ENCODE results near the gene TFAP2E.

Gene TFAP2E

DNA sequence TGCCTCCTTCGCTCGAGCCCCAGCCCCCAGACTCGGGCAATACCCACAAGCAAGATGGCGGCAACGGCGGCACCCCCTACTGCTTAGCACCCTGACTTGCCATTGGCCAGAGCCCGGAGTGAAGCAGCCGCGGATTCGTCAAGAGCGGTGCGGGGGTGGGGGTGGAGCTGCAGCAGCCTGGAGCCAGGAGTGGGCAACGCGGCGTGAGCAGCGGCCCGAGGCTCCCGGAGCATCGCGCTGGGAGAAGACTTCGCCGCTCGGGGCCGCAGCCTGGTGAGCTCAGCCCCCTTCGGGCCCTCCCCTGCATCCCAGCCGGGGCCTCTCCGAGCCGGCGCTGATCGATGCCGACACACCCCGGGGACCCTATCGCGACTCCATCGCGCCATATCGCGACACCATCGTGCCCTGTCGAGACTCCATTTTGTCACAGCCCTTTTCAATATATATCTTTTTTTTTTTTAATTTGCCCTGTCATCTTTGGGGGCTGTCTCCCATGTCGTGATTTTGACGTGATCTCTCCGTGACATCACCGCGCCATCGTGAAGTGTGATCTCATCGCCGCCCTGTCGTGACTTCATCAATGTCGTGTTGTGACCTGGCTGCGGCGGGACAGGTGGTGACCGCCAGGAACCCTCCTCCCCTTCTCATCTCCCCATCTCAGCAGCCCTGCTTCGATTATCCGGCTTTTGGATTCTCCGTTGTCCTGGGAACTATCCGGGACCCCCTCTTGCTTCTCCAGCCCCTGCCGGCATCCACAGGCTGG, 15.3 kb upstream of the TFAP2E start, which contains the start of gene NCDN:
TSS of gene NCDN (plus strand) at position 189 of the 763 bp plus-strand sequence. CDS start at position 581, 392 bp downstream.
- peak; percentile 81 for DNase-seq

DNA sequence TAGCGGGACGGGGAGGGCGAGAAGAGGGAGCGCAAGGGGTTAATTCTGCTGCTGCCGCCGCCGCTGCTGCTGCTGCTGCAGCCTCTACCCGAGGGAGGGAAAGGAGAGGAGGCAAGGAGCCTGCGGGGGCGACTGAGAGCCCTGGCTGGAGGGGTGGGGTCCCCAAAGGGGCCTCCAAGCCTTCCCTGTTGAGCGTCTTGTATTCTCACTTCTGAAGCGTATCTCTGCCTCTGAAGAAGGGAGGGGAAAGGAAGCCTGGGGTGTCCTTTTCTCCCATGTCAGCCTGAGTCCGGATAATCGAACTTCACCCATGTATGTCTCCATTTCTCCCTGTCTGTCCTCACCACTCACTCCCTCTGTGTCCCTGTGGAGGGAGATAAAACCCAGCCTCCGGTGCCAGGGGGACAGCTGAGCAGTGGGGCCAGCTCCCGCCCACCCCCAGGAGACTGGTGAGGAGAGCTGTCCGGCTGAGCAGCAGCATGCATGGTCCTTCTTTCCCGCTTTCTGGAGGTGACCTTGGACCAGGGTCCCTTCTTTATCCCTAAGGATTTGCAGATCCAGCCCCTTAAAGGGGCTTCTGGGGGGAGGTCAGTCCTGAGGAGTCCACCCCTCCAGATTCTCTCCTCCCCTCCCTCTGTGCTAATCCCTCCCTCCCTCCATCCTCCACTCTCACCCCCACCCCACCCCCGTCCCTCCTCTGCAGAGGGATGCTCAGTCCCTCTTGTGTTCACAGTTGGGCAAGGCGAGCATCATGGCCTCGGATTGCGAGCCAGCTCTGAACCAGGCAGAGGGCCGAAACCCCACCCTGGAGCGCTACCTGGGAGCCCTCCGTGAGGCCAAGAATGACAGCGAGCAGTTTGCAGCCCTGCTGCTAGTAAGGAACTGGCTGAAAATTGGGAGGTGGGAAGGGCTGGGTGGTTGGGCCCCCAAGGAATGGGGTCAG, 14.5 kb upstream of the TFAP2E start:
- DNase-seq = no peak

DNA sequence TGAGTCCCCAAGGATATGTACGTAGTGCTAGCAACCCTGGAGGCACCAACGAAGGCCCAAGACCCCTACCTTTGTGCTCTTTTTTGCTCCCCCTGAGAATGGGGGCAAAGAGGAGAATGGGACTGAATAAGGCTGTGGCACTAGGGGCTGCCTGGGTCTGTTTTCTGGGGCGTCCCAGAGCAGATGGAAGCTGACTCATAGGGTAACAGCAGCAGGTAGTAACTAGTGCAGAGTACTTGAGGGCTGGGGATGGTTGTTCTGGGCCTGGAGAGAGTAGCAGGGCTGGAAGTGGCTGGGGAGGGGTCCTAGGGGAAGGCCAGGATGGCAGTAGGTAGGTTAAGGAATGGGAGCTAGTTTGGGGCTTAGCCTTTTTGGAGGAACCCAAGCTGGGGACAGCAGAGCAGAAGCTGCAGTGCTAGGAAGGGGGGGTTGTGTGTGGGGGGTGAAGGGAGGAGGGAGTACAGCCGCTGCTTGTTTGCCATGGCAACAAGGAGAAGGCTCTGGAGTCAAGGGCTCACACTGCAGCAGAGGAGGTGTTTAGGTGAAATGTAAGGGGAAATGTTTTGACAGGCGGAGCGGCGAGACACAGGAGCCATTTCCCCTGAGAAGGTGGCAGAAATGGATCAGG, 13.7 kb upstream of the TFAP2E start:
- no peak for DNase-seq

DNA sequence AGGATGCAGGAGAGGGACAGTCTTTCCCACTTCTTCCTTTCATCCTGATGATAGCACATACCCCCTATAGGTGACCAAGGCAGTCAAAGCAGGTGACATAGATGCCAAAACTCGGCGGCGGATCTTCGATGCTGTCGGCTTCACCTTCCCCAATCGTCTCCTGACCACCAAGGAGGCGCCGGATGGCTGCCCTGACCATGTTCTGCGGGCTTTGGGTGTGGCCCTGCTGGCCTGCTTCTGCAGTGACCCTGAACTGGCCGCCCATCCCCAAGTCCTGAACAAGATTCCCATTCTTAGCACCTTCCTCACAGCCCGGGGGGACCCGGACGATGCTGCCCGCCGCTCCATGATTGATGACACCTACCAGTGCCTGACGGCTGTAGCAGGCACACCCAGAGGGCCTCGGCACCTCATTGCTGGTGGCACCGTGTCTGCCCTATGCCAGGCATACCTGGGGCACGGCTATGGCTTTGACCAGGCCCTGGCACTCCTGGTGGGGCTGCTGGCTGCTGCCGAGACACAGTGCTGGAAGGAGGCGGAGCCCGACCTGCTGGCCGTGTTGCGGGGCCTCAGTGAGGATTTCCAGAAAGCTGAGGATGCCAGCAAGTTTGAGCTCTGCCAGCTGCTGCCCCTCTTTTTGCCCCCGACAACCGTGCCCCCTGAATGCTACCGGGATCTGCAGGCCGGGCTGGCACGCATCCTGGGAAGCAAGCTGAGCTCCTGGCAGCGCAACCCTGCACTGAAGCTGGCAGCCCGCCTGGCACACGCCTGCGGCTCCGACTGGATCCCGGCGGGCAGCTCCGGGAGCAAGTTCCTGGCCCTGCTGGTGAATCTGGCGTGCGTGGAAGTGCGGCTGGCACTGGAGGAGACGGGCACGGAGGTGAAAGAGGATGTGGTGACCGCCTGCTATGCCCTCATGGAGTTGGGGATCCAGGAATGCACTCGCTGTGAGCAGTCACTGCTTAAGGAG, 12.6 kb upstream of the TFAP2E start:
- no peak for DNase-seq

DNA sequence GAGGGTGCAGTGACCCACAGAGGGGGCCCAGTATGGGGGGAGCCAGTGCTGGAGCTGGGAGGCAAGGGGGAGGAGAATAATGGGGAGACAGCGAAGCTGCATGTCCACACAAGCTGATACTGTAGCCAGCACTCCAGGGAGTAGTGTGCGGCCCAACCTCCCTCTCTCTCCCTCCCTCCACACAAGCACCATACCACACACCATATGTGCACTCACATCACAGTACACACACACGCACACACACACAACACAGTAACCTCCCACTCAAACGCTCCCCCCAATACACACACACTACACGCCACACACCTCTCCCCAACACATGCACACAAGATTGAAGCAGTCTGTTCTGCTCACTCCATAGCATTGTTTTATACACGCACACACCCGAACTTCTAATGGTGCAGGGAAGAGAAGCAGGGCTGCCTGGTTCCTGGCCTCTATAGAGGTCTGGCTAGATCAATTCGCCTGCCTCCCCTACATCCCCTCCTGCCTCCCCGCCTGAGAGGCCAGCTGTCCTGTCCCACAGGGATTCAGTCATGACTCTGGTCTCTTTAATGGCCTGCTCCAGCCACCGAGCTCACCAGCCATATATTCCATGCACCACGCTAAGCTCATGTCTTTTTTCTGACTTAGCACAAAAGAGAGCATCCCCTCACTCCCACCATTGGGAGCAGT, 11.7 kb upstream of the TFAP2E start:
- DNase-seq = no peak

DNA sequence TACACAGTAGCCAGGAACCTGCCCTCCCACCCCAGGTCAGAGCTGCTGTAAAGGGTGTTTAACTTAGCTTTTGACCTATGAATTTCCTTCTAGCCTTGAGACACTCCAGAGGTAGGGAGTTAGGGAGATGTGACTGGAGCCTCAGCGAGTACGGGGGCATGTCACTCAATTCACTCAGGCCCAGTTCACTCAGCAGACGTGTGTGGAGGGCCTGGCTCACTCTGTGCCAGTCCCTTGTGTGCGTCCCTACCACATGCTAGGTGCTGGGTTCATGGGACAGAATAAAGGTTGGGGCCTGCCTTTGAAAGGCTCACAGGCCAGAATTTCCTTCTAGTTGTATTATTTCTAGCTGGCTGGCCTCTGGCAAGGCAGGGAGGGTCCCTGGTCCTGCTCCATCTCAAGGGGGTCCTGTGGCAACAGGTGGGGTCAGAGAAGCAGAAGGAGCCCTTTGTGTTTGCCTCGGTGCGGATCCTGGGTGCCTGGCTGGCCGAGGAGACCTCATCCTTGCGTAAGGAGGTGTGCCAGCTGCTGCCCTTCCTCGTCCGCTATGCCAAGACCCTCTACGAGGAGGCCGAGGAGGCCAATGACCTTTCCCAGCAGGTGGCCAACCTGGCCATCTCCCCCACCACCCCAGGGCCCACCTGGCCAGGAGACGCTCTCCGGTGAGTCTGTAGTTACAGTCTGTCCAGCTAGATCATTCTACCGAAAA, 11.0 kb upstream of the TFAP2E start:
- no peak for DNase-seq

DNA sequence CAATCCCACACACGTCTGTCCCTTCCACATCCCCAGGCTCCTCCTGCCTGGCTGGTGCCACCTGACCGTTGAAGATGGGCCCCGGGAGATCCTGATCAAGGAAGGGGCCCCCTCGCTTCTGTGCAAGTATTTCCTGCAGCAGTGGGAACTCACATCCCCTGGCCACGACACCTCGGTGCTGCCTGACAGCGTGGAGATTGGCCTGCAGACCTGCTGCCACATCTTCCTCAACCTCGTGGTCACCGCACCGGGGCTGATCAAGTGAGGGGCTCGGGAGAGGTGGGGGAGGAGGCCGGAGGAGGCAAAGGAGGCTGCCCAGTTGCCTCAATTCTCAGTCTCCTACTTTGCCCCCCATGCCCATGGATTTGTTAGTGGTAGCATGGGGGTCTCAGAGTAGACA, 9.9 kb upstream of the TFAP2E start:
- no peak for DNase-seq

DNA sequence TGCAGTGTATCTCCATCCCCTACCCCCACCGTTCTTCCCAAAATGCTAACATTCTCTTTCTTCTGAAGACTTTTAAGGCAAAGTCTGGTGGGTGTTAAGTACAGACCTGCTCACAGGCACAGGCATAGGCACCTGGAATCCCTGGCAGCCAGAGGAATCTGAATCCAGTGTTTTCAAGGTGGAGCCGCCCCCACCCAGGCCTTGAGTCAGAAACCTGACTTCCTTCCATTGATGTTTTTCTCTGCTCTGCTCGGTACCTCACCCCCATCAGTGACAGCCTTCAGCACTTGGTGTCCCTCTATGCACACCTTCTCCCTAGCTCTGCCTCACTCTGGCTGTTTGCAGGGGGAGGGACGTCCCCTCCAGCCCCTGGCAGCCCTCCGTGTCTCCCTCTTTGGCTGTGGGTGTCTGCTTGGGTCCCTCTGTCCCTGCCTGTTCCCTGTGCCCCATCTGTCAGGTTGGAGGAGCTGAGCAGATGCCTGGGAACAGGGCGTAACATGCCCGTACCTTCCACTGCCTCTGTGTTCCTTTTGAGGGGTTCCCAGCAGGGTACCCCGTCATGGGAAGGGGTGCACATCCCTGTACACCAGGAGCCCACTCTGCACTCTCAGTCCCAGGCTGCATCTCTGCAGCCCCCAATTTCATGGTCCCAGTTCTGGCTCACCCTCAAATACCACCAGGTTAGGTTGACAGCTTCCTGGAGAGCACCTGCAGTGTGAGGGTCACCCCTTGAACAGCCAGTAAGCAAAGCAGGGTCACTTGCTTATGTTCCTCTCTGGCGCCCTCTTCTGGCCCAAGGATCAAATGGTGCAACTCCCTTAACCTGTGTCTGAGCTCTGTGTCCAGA, 8.9 kb upstream of the TFAP2E start:
- peak; percentile 49 for DNase-seq

DNA sequence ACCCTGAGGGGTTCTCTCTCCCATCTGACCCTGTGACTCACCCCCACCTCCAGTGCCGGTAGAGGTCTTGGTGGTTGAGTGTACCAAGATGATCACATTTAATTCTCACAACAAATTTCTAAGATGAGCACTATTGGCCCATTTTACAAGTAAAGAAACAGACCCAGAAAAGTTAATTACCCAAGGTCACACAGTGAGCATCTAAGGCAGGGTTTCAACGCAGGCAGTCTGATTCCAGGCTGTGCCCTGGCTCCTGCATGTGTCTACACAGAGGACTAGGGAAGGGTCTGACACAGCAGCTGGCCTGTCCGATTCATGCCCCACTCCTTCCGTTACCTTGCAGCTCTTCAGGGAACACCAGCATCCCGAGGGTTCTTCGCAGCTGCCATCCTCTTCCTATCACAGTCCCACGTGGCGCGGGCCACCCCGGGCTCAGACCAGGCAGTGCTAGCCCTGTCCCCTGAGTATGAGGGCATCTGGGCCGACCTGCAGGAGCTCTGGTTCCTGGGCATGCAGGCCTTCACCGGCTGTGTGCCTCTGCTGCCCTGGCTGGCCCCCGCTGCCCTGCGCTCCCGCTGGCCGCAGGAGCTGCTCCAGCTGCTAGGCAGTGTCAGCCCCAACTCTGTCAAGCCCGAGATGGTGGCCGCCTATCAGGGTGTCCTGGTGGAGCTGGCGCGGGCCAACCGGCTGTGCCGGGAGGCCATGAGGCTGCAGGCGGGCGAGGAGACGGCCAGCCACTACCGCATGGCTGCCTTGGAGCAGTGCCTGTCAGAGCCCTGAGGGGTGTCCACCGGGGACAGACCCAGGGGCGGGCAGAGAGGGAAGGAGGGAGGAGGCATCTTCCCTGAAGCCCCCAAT, 8.0 kb upstream of the TFAP2E start:
- DNase-seq = no peak

DNA sequence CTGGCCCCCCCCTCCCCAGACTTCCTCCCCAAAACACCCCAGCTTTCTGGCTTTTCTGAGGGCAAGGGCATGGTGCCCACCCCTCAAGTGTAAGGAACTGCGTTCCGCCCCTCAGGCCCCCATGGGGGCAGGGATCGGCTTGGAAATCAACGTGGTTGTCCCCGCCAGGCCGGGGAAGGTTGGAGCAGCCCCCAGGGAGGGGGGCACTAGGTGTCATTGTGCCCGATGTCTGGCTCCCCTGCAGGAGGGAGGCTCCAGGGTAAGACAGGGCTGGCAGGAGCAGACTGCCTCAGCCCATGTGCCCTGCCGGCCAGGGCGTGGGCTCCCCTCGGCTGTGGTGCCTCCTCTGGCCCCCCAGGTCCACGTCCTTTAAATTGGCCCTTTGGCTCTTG, 7.4 kb upstream of the TFAP2E start:
- no peak for DNase-seq

DNA sequence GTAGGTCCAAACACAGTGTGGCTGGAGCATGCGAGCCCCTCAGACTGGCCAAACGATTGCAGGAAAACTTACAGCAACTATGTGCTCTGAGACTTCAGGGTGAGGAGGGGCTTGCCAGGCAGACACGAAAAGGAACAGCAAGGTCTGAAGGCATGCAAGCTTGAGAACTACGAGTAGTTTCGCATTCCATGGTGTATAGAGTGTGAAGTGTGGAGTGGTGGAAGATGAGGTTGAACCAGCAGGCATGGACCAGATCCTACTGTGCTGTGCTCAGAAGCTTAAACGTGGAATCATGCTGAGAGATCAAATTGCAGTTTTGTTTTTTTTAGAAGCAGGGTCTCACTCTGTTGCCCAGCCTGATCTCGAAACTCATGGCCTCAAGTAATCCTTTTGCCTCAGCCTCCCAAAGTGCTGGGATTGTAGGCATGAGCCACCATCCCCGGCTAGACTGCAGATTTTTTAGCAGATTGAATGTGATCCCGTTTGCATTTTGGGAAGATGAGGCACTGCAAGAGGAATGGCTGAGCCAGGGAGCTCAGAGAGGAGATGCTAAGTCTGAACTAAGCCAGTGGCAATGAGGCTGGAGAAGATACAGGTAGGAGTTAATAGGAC, 5.1 kb upstream of the TFAP2E start:
- DNase-seq = no peak

DNA sequence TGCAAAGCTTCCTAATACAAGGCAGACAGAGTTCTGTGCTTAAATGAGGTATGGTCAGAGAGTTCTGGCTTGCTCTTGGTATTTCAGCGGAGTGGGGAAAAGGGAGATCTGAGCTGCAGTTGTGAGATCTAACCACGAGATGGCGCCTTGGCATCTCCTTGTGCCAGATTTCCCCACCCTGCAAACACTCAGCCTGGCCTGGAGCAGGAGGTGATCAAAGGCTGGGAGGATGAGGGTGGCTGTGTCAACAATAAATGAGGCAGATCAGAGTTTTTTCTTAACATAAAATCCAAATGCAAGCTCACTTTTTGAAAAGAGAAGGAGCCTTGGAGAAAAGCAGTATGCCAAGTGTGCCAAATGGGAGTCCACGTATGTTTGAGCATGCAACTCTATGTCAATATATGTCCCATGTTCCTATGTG, 4.1 kb upstream of the TFAP2E start:
- peak; percentile 49 for DNase-seq

DNA sequence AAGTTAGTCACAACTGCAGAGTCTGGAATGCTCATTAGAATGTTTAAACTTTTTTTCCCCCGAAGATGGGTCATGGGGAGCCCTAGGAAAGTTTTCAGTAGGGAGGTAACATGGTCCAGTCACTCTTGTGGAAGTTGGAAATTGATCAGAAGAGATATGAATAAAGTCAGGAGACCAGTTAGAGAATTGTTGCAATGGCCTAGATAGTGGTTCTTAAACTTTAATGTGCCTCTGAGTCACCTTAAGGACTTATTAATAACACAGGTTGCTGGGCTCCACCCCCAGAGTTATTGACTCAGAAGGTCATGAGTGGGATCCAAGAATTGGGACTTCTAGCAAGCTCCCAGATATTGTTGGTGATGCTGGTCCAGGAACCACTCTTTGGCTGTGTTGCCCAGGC, 3.2 kb upstream of the TFAP2E start:
- DNase-seq = no peak

DNA sequence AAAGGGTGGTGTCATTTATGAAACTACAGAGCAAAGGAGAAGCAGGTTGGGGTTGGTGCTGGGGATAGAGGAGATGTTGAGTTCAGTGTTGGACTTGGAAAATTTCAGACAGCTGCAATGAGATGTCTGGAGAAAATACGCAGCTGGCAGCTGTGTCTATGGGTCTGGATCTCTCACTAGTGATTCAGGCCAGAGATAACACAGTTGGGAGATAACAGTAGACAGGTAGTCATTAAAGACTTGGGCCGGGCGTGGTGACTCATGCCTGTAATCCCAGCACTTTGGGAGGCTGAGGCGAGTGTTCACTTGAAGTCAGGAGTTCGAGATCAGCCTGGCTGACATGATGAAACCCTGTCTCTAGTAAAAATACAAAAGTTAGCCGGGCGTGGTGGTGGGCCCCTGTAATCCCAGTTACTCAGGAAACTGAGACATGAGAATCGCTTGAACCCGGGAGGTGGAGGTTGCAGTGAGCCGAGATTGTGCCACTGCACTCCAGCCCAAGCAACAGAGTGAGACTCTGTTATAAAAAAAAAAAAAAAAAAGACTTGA, 2.5 kb upstream of the TFAP2E start:
- DNase-seq = no peak

DNA sequence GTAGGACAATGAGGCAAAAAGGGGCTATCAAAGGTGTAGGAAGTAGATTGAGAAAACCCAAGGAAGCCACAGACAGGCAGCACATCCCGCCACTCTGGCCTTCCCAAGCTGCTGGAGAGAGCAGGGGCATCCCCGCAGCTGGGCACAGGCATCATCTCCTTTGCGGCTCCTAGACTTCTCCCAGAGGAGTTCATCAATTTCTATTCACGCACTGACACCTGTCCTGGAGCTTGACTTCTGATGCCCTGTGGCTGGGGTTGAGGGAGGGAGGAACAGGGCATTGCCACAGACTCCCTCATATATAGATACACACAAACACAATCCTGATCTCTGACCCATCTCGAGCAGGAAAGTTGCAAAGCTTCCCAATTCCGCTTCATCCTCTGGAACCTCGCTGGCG, 1.9 kb upstream of the TFAP2E start:
- DNase-seq = no peak

DNA sequence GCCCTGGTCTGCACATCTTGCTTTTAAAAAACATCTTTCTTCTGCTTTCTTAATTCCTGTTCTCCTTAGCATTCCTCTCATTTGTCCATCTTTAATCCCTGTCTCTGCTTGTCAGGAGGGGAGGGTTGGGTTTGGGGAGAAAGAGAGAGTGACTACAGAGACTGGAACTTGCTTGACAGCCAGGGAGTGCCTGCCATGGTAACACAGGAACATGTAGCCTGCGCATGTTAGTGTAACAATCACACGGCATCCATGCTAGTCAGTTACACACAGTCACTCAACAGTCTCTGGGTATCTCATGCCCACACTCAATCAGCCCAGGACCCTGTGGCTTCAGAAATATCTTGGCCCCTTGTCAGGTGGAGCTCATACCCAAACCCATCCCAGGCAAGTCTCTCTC, 818 bp upstream of the TFAP2E start:
- no peak for DNase-seq

DNA sequence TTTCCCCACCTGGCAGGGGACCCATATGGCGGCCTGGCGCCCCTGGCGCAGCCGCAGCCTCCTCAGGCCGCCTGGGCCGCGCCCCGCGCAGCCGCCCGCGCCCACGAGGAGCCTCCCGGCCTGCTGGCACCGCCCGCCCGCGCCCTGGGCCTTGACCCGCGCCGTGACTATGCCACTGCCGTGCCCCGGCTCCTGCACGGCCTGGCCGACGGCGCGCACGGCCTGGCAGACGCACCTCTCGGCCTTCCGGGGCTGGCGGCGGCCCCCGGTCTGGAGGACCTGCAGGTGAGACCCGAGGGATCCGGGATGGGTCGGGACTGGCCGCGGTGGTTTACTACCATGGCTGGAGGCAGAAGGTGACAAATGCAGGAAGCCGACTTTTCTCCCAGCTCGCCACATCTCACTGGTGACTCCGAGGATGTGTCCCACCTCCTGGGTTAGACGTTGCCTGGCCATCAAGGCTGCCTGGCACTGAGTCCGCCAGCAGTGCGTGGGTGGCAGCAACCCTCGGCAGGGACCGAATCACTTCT, 1.1 kb downstream of the TFAP2E start:
- DNase-seq = no peak

Measured in KG1 (cell line).